Measurements from ENCODE around the gene TGFB1. TPM values are rescaled to one million over a fixed set of nuclear protein-coding genes. Genes with fewer than 3 reads are reported as not detected.

Gene TGFB1
- total and polyA plus RNA-seq, 4 donors = 0.83 to 10.6 (median 6.9) TPM

DNA sequence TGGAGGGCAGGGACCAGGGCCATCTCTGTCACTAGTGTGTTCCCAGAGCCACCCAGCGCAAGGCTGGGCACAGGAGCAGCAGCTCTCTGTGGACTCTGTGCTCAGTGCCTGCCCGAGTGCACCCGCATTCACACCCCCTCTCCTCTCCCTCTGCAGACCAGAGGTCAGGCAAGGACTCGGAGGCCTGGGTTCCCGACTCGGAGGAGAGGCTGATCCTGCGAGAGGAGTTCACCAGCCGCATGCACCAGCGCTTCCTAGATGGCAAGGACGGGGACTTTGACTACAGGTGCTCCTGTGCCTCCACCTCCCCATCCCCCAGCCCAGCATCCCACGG is 33.6 kb downstream of the TGFB1 start:
- DNase-seq (ENCODE audit: low spot score) = no peak
- H3K4me1 ChIP-seq (ENCODE audit: control insufficient read depth in 4 of 4, insufficient read depth in 4 of 4, low read length in 3 of 4) = peaks cover 3 to 24% (median 12%) of the 10 kb centered on the region in 4 donors
- 91% methylated on average over 11 of the region's 11 CpGs for WGBS

DNA sequence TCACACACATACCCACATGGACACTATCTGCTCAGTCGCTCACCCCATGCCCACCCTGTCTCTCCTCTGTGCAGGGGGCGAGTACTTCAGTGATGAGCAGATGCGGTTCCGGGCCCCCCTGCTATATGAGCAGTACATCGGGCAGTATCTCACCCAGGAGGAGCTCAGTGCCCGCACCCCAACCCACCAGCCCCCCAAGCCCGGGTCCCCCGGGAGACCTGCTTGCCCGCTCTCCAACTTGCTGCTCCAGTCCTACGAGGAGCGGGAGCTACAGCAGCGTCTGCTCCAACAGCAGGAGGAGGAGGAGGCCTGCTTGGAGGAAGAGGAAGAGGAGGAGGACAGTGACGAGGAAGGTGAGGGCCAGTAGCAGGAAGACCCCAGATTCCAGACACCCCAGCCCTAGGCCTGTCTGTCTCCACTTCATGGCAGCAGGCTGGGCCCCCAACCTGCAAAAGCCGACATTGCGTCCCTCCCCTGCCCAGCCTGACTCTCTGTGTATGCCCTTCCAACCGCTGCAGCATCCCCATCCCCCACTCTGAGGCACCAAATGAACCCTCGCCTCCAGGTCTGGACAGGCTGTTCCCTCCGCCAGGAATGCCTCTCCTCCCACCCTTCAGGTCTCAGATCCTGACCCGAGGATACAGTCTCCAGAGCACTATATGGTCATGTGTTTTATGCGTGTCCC is 34.1 kb downstream of the TGFB1 start:
- Histone ChIP-seq H3K9me3 (ENCODE audit: control insufficient read depth in 4 of 4, low read length in 3 of 4) (no peaks in the 10 kb centered on the region), H3K4me1 (ENCODE audit: control insufficient read depth in 4 of 4, insufficient read depth in 4 of 4, low read length in 3 of 4) (peaks cover 0 to 20% (median 8%) of the 10 kb centered on the region in 4 donors), H3K27me3 (ENCODE audit: control insufficient read depth in 4 of 4, insufficient read depth in 4 of 4, low read length in 3 of 4) (no peaks in the 10 kb centered on the region), H3K36me3 (ENCODE audit: control insufficient read depth in 4 of 4, insufficient read depth in 3 of 4, low read depth in 1 of 4, low read length in 3 of 4) (peaks cover 3 to 45% (median 27%) of the 10 kb centered on the region in 4 donors), H3K27ac (ENCODE audit: low read depth in 1 of 2, low read length in 2 of 2) (no peak overlapping the region), H3K9ac (ENCODE audit: low read depth in 1 of 2, low read length in 2 of 2) (no peak overlapping the region), H3K4me3 (ENCODE audit: low read depth in 1 of 3, low read length in 3 of 3) (no peak overlapping the region)
- no peak for DNase-seq (ENCODE audit: low spot score)
- WGBS = 91% methylated on average over 20 of the region's 20 CpGs
- TF ChIP-seq HNF4A (conservative IDR thresholded peaks at IDR 0.05) (no peak), HNF4G (IDR thresholded peaks at IDR 0.05) (no peak), MAX (IDR thresholded peaks at IDR 0.05) (no peak)
- TF ChIP-seq, protein P1, sequence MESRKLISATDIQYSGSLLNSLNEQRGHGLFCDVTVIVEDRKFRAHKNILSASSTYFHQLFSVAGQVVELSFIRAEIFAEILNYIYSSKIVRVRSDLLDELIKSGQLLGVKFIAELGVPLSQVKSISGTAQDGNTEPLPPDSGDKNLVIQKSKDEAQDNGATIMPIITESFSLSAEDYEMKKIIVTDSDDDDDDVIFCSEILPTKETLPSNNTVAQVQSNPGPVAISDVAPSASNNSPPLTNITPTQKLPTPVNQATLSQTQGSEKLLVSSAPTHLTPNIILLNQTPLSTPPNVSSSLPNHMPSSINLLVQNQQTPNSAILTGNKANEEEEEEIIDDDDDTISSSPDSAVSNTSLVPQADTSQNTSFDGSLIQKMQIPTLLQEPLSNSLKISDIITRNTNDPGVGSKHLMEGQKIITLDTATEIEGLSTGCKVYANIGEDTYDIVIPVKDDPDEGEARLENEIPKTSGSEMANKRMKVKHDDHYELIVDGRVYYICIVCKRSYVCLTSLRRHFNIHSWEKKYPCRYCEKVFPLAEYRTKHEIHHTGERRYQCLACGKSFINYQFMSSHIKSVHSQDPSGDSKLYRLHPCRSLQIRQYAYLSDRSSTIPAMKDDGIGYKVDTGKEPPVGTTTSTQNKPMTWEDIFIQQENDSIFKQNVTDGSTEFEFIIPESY (IDR thresholded peaks at IDR 0.05) = no peak
- TF ChIP-seq, protein P2, sequence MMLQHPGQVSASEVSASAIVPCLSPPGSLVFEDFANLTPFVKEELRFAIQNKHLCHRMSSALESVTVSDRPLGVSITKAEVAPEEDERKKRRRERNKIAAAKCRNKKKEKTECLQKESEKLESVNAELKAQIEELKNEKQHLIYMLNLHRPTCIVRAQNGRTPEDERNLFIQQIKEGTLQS (IDR thresholded peaks at IDR 0.05) = no peak

More for the DNA sequence above, 33.6 kb downstream of the TGFB1 start:
- Histone ChIP-seq H3K27me3 (ENCODE audit: control insufficient read depth in 4 of 4, insufficient read depth in 4 of 4, low read length in 3 of 4) (no peaks in the 10 kb centered on the region), H3K27ac (ENCODE audit: low read depth in 1 of 2, low read length in 2 of 2) (no peak overlapping the region), H3K9me3 (ENCODE audit: control insufficient read depth in 4 of 4, low read length in 3 of 4) (no peaks in the 10 kb centered on the region), H3K4me3 (ENCODE audit: low read depth in 1 of 3, low read length in 3 of 3) (no peak overlapping the region), H3K36me3 (ENCODE audit: control insufficient read depth in 4 of 4, insufficient read depth in 3 of 4, low read depth in 1 of 4, low read length in 3 of 4) (peaks cover 3 to 45% (median 27%) of the 10 kb centered on the region in 4 donors), H3K9ac (ENCODE audit: low read depth in 1 of 2, low read length in 2 of 2) (no peak overlapping the region)
- TF ChIP-seq NR2F2 (IDR thresholded peaks at IDR 0.05) (no peak), HNF4A (conservative IDR thresholded peaks at IDR 0.05) (no peak), FOXA2 (IDR thresholded peaks at IDR 0.05) (no peak), HNF4G (IDR thresholded peaks at IDR 0.05) (no peak), CTCF (IDR thresholded peaks at IDR 0.05; ENCODE audit: low read depth, low read length, missing input control) (no peak), EGR1 (IDR thresholded peaks at IDR 0.05; ENCODE audit: low read depth in 2 of 2) (no peak), YY1 (IDR thresholded peaks at IDR 0.05) (no peak), RAD21 (IDR thresholded peaks at IDR 0.05) (no peak), TAF1 (conservative IDR thresholded peaks at IDR 0.05) (no peak), SP1 (IDR thresholded peaks at IDR 0.05) (no peak), REST (IDR thresholded peaks at IDR 0.05) (no peak), RXRA (IDR thresholded peaks at IDR 0.05) (no peak)
- TF ChIP-seq, protein P2 (IDR thresholded peaks at IDR 0.05) = no peak
